Measurements from ENCODE around the gene ULBP3.
A peak's percentile ranks its signal among the peaks of the same experiment; 100 is the strongest.
"Not testable (repeated sequence)": the region's sequence is repeated elsewhere in the genome, so short reads cannot be mapped to it uniquely, and the experiment has no call there.

ULBP3 gene

GRCh38 chr6:150024646-150025155 is 44.2 kb downstream of the ULBP3 start:
- H3K4me1 Mint-ChIP-seq (ENCODE audit: low read depth), result peaks cover 5% of the 10 kb centered on the region
- peaks cover 73% of the 10 kb centered on the region for H3K27me3 Mint-ChIP-seq (ENCODE audit: low read depth)
- H3K36me3 Mint-ChIP-seq (ENCODE audit: low read depth), result no peaks in the 10 kb centered on the region
- no peak overlapping the region for H3K27ac Mint-ChIP-seq
- no peak overlapping the region for H3K4me3 Mint-ChIP-seq
- no peaks in the 10 kb centered on the region for H3K9me3 Mint-ChIP-seq

DNA sequence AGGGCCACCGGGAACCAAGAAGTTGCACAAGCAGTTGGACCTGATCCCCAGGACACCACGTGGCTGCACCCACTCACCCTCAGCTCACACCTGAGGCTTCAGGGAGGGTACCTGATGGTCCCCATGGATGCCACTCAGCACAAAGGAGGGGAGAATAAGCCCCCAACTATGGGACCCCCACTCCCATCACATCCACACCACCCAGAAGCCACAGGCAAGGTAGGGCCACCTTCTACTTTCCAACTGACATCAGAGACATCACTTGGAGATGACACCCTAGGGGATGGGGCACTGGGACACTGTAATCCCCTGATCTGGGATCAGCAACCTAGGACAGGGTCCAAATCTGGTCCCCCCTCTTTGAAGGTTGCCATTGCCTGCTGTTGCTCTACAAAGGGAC is 44.9 kb downstream of the ULBP3 start:
- H3K9me3 Mint-ChIP-seq; H3K36me3 Mint-ChIP-seq (ENCODE audit: low read depth); H3K27ac Mint-ChIP-seq; H3K4me1 Mint-ChIP-seq (ENCODE audit: low read depth); H3K4me3 Mint-ChIP-seq: not testable (repeated sequence)
- peaks cover 70% of the 10 kb centered on the region for H3K27me3 Mint-ChIP-seq (ENCODE audit: low read depth)

GRCh38 chr6:150021870-150022269 is 47.1 kb downstream of the ULBP3 start:
- H3K36me3 Mint-ChIP-seq (ENCODE audit: low read depth); H3K27ac Mint-ChIP-seq; H3K4me1 Mint-ChIP-seq (ENCODE audit: low read depth); H3K4me3 Mint-ChIP-seq; H3K9me3 Mint-ChIP-seq: not testable (repeated sequence)
- peaks cover 73% of the 10 kb centered on the region for H3K27me3 Mint-ChIP-seq (ENCODE audit: low read depth)

DNA sequence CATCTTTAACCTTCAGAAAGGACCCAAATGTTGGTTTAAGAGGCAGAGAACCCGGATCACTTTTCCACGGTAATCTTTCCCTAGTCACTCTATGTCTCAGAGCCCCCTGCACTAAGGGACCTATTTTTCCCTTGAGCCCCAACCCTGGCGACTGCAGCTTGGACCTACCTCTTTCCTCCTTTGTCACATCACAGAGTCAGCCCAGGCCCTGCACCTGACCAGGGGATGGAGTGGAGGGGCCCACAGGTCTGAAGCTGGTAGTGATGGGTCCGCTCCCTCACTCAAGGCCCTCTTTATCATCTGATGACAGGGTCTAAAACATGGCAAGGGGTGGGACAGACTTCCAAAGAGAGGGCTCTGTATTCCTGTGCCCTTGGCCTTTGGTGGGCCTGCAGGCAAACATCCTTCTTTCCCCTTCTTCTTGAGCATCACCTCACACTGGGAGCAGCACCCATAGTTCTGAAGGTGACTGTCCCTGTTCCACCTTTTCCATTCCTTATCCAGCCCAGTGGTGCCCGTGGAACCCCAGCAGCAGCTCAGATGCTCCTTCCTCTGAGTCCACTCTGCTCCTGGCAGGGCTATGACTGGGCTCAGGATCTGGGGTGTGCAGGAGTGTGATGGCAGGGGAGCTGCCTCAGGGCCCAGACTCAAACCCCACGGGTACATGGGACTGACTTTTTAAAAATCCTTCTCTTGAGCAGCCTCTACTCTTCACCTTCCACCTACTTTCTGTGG is 49.9 kb downstream of the ULBP3 start:
- peaks cover 11% of the 10 kb centered on the region for H3K4me1 Mint-ChIP-seq (ENCODE audit: low read depth)
- no peaks in the 10 kb centered on the region for H3K36me3 Mint-ChIP-seq (ENCODE audit: low read depth)
- H3K9me3 Mint-ChIP-seq, result no peaks in the 10 kb centered on the region
- H3K4me3 Mint-ChIP-seq, result no peak overlapping the region
- H3K27ac Mint-ChIP-seq, result no peak overlapping the region
- peaks cover 69% of the 10 kb centered on the region for H3K27me3 Mint-ChIP-seq (ENCODE audit: low read depth)

DNA sequence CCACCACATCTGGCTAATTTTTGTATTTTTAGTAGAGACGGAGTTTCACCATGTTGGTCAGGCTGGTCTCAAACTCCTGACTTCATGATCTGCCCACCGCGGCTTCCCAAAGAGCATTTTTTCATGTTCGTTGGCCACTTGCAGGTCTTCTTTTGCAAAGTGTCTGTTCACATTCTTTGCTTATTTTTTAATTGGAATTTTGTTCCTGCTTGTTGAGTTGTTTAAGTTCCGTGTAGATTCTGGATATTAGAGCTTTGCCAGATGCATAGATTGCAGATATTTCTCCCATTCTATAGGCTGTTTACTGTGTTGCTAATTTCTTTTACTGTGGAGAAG is 51.8 kb downstream of the ULBP3 start:
- Mint-ChIP-seq H3K27me3 (ENCODE audit: low read depth) (peaks cover 74% of the 10 kb centered on the region), H3K27ac (peak overlapping the region; percentile 65), H3K4me1 (ENCODE audit: low read depth) (peaks cover 15% of the 10 kb centered on the region)
- not testable (repeated sequence) for H3K4me3 Mint-ChIP-seq; H3K9me3 Mint-ChIP-seq; H3K36me3 Mint-ChIP-seq (ENCODE audit: low read depth)

GRCh38 chr6:150016324-150017185 is 52.4 kb downstream of the ULBP3 start:
- Mint-ChIP-seq H3K4me1 (ENCODE audit: low read depth) (peaks cover 15% of the 10 kb centered on the region), H3K27ac (peak overlapping the region; percentile 65), H3K27me3 (ENCODE audit: low read depth) (peaks cover 78% of the 10 kb centered on the region), H3K4me3 (no peak overlapping the region), H3K36me3 (ENCODE audit: low read depth) (no peaks in the 10 kb centered on the region), H3K9me3 (no peaks in the 10 kb centered on the region)

DNA sequence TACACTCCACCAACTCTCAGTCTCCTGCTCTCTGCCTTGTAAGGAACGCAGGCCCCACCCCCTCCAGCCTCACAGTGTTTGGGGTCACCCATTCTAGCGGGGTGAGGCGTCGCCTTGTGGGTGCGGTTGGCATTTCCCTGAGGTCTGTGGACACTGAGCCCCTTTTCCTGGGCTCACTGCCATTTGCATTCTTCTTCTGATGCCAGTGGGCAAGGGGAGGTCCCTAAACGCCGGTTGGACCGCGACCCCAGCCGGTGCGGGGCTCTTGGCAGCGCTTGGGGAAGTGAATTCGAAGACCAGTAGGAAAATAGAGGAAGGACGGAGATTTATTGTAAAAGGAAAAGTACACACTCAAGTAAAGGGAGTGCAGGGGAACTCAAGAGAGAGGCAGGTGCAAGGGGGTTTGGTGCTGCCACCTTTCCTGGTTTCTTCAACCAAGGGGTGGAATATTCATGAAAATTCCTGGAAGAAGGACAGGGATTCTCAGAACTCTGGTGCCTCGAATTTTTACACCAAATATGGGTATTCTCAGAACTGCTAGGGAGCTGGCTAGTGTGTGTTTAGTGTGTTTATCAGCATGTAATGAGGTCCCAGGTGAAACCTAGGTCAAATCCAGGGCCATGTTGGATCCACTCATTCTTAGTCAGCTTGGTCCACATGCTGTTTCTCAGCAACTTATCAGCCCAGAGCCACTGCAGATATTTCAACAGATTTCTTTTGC is 53.5 kb downstream of the ULBP3 start:
- not testable (repeated sequence) for H3K27ac Mint-ChIP-seq; H3K36me3 Mint-ChIP-seq (ENCODE audit: low read depth); H3K9me3 Mint-ChIP-seq
- Mint-ChIP-seq H3K4me1 (ENCODE audit: low read depth) (peaks cover 15% of the 10 kb centered on the region), H3K4me3 (peak overlapping the region; percentile 24), H3K27me3 (ENCODE audit: low read depth) (peaks cover 79% of the 10 kb centered on the region)

GRCh38 chr6:150014623-150015280 is 54.2 kb downstream of the ULBP3 start:
- peaks cover 15% of the 10 kb centered on the region for H3K4me1 Mint-ChIP-seq (ENCODE audit: low read depth)
- not testable (repeated sequence) for H3K4me3 Mint-ChIP-seq

DNA sequence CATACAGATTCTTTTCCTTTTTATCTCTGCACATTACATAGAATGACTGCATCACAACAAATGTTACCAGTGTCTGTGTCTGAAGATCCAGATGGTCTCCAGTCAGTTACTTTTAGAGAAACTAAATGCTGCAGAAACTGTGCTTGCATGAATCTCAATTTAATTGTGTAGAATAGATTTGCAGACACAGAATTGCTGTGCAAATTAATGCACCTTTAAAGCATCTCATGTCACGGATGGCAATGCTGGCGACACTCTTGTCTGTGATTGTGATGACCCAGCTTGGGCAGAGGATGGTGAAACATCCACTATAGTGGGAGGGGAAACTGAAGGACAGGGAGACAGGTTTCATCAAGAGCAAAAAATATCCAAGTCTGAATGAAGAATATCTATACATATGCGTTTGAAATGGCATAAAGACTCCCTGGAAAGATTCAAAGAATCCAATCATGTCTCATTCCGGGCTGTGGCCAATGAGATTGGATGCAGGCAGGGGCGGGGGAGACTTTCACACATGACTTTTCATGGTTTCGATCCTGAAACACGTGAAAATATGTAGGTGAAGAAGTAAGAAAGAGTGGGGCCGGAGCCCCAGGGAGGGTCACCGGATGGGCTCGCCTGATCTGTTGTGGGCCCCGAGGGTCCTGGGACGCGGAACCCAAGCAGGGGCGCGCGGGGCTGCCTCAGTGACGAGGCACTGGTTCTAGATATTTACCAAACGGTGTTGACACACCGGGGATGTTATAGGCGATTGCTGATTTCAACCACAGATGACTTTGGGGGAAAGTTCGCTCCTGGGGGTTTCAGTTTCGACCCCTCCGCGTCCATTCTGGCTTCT is 54.9 kb downstream of the ULBP3 start:
- not testable (repeated sequence) for H3K36me3 Mint-ChIP-seq (ENCODE audit: low read depth); H3K27ac Mint-ChIP-seq; H3K9me3 Mint-ChIP-seq
- Mint-ChIP-seq H3K4me1 (ENCODE audit: low read depth) (peaks cover 15% of the 10 kb centered on the region), H3K27me3 (ENCODE audit: low read depth) (peaks cover 85% of the 10 kb centered on the region), H3K4me3 (peak overlapping the region; percentile 50)

More at GRCh38 chr6:150014623-150015280, 54.2 kb downstream of the ULBP3 start:
- not testable (repeated sequence) for H3K27ac Mint-ChIP-seq; H3K36me3 Mint-ChIP-seq (ENCODE audit: low read depth); H3K9me3 Mint-ChIP-seq
- peaks cover 83% of the 10 kb centered on the region for H3K27me3 Mint-ChIP-seq (ENCODE audit: low read depth)

DNA sequence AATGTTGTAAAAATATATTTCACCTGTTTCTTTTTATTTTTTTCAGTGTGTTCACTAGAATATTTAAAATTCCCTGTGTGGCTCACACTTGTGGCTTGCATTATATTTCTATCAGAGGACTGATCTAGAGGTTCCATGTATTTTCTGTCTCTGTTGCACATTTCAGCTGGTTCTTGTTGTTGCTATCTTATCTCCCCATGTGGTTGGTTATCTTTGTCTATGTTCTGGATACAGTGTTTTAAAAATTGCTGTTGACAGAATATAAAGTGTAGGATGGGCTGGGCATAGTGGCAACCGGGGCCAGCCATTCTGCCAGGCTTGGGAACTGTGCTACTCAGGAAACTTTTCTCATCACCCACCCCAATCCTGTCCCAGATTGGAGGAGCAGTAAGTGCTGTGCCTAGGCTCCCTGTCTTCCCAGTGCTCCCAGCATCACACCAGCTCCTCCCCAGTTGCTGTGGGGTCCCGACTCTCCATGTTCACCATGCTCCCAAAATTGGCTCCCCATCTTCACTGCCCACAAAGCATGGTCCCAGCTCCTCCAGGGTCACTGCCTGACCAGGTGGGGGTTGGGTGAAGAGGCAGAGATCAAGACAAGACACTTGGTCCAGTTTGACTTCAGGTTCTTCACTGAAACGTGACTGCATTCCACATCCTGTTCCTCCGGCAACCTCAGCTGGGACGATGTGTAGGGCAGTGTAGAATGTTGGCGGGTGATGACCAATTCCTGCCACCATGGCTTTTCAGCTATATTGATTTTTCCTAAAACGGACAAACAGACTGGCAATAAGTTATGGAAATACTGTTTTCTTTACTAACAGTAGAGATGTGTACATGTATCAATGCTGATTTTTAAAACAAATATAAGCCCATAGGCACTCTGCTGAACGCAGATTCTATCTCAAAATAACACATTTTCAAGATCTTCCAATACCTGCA is 55.8 kb downstream of the ULBP3 start:
- H3K27ac Mint-ChIP-seq; H3K4me3 Mint-ChIP-seq; H3K9me3 Mint-ChIP-seq; H3K36me3 Mint-ChIP-seq (ENCODE audit: low read depth): not testable (repeated sequence)
- Mint-ChIP-seq H3K4me1 (ENCODE audit: low read depth) (peaks cover 15% of the 10 kb centered on the region), H3K27me3 (ENCODE audit: low read depth) (peaks cover 86% of the 10 kb centered on the region)
